ENCODE measurements around the gene GTPBP3.
A peak's percentile ranks its signal among the peaks of the same experiment; 100 is the strongest.

The GTPBP3 gene

DNA sequence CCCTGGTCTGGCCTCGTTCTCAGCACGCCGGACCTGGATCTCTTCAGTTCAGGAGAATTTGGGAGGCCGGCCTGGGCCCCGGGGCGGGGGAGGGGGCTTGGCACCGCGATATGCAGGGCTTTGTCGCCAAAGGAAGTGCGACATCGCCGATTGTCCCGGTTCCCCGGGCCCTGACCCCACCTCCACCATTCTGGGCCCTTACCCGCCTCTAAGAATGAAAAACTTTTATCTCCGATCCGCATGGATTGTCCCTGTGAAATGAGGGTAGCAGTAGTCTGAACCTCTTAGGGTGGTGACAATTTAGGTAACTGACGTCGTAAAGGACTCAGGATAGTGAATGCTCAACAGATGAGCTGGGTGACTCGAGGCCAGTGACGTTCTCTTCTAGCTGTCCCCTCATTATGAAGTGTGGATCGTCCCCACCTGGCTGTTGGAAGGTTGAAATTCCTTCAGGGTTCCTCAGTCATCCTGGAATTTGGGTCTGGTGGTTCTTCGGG, 27.3 kb upstream of the GTPBP3 start:
- peak in 1 of 3 donors; percentile 20 for DNase-seq

DNA sequence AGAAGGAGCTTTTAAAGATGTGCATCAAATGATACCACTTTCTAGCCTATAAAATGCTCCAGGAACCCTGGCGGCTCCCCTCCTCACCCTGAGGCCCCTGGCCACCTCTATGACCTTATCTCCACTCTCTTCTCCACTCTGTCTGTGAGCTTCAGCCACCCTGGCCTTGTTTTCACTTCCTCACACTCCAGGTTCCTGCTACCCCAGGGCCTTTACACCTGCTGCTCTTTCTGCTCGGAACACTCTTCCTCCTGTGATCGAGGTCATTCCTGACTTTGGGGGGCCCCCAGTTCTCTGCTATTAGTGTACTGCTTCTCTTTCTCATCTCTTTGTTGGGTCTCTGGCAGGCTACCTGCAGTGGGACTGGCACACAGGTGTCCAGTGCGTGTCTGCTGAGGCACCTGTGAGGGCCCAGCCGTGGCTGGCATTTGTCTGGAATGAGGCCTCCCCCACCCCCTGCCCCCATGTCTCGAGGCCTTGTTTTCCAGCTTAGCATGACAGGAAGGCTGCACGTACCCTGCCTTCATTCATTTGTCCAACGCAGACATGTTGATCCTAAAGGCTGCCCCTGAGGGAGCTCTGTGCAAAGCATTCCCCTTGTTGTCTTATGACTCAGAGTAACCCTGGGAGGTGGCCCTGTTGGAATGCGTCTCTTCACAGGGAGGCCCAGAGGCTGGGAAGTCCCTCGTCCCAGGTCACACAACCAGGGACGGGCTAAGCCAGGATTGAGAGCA, 25.7 kb upstream of the GTPBP3 start:
- no peak for DNase-seq

DNA sequence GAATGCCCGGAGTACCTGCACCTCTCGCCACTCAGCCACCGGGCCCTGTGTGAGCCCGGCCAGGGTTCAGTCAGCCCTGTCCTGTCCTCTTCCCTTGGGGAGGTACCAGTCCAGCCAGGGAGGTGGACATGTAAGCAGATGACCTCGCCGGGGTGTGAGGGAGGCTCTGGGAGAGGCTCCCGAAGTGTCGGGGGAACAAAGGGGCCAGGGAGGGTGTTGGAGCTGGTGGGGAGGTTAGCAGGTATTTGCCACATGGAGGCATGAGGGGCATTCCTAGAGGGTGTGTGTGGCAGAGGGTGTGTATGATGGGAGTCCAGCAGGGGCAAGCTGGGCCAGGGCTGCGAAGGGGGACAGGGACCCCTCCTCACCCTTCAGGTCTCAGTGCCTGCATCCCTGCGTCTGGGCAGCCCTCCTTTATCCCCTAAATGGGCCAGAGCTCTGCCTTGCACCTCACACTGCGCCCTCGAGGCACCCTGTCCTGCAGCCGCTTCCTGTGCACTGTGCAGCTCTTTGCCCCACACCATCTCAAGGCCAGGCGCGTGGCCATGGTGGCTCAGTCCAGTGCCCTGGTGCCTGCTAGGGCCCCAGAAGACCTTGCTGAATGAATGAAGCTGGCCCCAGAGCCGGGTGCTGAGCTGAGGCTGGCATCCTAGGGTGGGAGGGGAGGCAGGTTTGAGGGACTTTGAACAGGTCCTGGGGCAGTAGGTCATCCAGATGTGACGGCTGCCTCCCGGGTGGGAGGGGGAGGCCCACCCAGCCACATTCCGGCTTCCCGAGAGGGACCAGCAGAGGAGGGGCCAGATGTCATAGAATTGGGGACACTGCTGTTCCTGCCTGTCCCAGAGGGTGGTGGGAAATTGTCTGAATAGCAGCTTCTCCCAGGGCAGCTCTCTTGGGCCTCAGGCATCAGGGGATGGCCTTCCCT, 24.9 kb upstream of the GTPBP3 start:
- DNase-seq: no peak

DNA sequence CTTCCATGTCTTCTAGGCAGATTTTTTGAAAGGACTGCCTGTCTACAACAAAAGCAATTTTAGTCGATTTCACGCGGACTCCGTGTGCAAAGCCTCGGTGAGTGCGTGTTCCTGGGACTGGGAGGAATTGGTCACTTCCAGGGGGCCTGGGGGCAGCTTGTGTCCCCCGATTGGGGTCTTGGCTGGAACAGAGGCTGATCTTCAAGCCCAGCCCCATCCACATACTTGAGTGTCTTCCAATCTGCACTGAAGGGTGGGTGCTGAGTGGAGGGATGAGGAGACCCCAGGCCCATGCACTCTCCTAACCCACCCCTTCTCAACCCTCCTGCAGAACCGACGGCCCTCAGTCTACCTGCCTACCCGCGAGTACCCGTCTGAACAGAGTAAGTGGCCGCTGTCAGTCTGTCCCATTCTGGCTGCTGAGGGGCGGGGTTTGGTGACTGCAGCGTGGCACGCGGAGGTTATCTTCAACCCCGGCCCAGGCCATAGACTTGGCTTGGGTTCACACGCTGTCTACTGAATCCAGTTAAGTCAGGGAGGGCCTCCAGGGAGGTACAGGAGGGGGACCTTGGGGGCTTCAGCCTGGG, 23.3 kb upstream of the GTPBP3 start:
- no peak for DNase-seq

DNA sequence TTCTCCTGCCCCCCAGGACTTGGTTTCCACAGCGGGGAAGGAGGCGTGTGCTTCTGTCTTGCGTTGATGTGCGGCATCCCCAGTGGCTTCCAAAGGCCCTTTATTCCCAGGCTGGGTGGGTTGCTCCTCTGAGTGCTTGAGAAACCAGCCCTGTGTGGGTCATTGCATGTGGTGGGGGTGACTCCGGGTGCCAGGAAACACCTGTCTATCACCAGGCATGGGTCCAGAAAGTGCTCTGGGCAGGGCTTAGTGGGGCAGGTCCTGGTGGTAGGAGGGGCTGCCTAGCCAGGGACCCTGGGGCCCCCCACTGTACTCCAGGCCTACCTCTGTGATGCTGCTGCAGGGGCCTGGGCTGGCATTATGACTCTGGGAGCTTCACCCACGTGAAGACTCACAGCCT, 18.4 kb upstream of the GTPBP3 start:
- no peak for DNase-seq

DNA sequence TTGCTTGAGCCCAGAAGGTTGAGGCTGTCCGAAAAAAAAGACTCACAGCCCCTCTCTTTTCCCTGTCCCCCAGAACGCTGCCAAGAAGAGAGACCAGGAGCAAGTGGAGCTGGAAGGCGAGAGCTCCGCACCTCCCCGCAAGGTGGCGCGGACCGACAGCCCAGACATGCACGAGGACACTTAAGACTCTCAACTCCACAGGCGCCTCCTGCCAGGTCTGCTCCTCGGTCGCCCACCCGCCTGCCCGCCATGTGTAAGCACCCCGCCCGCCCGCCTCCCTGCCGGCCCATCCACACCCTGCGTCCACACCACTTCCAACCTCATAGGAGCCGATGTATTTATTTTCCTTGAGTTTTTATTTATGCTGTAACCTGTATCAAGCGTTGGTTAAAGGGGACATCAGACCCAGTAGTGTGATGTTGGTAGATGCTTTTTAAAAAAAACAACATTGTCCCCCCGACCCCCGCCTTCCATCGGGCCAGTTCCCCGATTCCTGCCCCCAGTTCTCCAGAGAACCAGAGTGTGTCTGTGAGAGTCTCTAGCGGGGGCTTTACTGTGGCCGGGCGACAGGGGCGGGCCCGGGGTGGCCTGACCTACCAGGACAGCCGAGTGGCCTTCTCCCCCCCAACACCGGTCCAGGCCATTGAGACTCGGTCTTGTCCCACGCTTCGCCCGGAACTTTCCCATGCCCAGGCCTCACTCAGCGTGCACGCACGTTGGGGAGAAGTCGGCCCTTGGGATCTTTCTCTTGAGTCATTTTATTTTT, 17.7 kb upstream of the GTPBP3 start:
- no peak for DNase-seq

DNA sequence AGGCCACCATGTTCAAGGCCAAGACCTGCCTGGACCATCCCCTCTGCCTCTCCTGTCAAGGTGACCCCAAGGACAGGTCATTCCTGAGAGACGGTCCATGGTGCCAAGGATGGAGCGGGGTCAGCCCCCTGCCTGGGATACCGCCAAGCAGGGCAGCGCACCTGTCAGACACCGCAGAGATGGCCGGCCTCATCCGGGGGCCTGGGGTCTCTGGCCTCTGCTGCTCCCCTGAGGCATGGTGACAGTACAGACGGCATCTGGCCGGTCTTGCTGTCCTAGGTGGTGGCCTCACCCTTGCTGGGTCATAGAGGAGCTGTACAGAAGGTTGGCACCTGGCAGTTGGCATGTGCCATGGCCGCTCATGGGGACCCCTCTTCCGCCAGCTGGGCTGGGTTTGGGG, 16.9 kb upstream of the GTPBP3 start:
- no peak for DNase-seq

DNA sequence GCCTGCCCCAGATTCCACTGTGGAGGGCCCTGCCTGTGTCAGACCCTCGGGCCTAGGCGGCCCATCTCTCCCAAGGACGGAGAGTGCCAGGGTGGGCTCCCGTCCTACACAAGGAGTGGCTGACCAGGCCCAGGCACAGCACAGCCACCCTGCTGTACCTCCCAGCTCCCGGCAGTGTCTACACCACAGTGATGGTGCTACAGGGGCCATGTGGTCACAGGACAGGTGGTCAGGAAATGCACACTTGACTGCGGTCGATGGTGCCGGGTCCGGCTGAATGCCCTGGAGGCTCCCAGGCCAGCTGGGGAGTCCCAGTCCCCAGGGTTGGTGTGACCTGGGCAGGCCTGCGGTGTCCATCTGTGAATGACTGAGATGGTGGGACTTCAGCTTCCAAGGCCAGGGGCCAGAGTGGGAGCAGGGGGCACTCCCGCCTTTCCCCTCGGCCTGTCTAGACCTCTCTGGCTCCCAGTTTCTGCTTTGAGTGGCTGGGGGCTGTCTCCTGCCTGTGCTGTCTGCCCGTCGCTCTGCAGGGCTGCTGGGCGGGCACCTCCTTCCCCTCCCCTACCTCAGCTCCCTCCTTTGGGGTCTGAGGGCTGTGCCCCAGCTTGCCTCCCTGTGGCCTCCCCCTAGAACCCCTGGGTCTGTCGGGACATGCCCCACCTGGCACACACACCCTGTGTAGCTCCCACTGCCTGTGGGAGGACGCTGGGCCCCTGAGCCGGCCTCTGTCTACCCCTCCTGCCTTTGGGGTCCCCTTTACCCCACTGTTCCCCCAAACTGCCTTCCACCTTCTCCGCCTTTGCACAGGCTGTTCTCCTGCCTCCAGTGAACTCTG, 15.5 kb upstream of the GTPBP3 start:
- DNase-seq: no peak

DNA sequence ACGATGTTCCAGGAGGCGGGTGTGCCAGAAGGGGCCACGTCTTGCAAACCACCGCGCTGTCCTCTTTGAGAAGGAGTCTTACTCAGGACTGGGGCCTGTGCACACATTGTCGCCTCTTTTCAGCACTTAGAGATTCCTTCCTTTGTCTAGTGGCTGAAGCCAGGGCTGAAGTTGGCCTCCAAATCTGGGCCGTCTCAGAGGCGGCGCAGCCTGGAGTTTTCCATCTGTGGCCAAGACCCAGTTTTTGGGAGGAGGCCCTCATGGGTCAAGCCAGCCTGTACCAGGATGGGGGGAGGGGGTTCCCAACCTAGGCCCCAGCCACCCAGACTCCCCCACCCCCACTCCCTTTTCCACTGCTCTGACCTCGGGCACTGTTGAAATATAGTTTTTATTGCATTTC, 14.5 kb upstream of the GTPBP3 start:
- no peak for DNase-seq

DNA sequence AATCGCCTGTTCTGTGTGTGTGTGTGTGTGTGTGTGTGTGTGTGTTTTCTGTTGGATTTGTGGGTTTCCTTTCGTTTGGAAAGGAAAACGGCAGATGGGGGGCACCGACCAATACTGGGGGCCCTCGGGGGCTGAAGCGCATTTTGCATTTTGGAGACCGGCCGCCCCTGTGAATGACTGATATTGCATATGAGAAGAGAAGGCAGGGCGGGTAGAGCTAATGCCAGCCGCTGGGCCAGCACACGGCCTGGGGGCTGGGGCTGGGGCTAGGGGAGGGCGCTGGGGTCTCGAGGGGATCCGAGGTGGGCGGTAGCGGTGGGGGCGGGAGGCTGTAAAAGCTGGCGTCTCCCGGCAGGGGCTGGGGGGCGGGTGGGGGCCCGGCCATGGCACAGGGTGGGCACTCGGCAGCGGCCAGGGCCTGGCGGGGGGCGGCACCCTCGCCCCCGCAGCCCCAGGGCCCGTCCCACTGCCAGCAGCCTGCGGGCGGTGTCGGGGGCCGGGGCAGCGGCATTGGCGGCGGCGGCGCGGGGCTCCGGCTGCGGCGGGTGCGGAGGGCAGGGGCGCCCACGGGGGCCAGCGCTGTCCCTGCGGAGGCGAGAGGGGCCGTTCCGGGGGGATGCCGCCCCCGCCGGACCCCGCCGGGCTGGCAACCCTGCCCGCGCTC, 13.9 kb upstream of the GTPBP3 start:
- peak in 1 of 3 donors; percentile 26 for DNase-seq

DNA sequence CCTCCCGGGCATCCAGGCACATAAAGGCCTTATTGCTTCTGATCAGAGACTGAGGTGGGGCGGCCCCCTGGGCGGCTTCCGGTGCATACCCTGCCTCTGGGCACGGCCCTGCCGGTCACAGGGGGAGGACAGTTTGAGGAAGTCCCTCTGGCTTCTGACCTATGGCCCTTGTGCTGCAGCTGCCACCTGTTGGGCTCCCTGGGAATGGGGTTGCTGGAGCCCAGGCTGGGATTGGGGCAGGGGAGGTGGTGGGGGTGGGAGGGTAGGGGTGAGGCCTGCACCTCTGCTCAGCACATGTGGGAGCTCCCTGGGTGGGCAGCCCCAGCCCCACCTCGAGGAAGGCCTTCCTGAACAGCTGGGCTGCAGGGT, 13.4 kb upstream of the GTPBP3 start:
- peak; percentile 34 to 65 (median 52) for DNase-seq

DNA sequence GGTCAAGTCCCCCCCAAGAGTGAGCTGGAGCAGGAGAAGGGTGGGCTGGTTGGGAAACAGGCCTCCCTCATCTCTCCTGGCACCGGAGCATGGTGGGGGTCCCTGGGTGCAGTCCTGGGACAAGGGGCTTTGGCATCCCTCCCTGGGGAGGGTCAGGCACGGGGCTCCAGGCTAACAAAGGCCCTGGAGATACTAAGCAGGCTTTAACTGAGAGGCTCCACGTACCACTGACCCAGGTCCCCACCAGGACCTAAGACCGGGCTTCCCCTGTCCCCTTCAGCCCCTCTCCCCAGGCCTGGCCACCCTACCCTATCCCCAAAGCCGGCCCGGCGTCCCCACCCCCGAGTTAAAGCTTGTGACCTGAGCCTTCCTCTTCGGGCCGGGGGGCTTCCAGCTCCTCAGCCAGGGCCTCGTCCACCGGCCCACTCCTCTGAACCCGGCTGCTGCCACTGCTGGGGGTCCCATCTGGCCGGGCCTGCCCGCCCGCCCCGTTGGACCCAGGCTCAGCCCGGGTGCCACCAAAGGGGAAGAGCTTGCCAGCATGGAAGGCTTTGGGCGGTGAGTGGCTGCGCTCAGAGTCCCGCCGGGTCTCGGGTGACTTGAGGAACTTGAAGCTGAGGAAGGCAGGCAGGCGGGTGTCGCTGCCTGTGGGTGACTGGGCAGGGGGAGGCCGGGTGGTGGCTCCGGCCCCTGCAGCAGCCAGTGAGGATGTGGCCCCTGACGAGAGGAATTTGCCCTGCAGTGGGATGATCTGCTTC, 12.8 kb upstream of the GTPBP3 start:
- no peak for DNase-seq

DNA sequence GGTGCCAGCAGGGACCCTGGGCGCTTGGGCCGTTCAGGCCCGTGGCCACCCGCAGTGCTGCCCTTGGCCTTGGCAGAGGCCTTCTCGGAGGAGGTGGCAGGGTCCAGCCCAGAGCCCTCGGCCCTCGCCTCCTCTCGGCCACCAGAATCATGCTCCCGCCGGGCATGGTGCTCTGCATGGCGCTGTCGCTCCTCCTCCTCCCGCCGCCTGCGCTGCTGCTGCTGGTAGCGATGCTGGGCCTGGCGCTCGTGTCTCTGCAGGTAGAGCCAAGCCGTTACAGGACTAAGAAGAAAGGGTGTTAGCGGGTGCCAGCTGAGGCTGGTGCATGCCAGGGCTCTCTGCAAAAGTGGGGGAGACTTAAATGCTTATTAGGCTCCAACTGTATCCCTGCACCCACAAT, 12.2 kb upstream of the GTPBP3 start:
- no peak for DNase-seq

DNA sequence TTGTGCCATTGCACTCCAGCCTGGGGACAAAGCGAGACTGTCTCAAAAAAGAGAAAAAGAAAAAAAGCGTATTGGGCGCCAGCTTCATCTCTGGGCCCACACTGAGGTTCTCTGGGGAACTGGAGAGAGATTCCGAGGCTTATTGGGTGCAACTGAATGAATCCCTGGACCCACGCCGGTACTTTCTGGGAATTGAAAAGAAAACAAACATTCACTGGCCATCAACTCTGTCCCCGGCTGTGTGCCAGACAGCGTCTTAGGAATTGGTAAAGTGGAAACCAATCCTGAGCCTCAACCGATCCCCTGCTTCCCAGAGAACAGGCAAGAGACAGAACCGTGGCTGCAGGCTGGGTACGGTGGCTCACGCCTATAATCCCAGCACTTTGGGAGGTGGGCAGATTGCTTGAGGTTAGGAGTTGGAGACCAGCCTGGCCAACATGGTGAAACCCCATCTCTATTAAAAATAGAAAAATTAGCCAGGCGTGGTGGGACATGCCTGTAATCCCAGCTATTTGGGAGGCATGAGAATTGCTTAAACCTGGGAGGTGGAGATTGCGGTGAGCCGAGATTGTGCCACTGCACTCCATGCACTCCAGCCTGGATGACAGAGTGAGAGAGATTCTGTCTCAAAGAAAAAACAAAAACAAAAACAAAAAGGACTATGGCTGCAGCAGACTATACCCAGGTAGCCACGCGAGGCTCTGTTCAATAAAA, 11.3 kb upstream of the GTPBP3 start:
- no peak for DNase-seq

DNA sequence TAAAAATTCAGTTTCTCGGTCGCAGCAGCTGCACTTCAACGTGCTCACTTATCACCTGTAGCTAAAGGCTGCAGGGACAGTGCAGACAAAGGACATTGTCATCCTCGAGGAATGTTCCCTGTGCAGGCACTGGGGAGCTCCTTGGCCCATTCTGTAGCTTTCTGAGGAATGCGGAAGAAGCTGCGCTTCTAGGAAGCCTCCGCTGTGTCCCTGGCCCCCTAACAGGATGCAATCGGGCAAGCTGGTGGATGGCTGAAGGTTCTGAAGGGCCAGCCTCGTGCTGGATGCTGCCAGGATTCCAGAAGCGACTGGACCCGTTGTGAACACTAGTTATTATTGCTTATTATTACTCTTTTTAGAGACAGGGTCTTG, 10.8 kb upstream of the GTPBP3 start:
- no peak for DNase-seq

DNA sequence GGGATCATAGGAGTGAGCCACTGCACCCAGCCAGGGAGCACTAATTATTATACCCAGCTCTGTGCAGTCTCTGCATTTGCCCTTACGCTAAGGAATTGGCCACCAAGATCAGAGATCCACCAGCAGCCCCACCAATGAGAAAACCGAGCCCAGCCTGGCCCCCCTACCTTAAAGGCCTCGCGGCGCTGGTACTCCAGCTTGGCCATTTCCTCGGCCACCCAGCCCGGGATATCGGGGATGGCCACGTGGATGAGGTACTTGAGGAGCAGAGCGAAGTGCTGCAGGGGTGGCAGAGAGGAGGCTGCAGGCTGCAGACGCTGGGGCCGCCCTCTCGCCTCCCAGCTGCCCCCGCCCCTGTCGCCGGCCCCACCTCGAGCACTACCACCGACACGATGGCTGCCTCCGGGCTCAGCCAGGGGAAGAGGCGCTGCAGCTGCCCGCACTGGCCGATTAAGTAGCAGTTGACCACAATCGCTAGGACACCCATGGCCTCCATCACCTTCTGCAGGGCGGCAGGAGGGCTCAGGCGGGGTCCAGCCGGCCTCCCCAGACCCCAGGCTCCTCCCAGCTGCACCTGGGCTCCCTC, 10.2 kb upstream of the GTPBP3 start:
- DNase-seq: no peak

DNA sequence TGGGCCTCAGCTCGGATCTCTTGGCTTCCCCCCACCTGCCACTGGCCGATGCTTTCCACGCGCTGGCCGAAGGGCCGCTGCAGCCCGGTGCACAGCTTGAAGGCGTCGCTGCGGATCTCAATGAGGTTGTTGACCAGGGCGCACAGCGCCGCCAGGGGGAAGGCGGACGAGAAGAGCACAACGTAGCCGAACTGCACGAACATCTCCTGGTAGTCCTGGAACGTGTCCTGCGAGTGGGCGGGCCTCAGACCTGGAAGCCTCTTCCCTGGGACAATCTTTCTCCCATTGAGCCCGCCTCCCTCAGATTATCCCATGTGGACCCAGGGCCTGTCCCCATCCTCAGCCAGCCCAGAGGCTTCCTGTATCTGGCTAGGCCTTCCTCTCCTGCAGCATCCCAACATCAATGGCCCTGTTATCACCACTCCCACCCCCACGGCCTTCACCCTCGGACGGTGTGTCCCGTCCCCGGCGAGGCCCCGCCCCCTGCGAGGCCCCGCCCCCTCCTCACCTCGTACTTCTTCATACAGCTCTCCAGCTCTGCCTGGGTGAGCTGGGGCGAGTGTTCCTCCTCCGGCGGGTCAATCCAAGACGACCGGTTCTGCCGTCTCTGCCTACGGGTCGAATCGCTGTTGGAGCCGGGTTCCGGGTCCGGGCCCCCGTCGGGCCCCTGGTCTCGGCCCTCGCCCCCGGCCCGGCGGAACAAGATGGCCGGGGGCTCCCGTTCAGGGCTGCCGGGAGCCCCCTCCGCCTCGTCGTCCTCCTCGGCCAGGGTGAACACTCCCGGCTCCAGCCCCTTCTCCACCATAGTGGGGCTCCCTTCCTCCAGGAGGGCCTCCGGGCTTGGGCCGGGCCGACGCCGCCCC, 9.5 kb upstream of the GTPBP3 start:
- DNase-seq: peak; percentile 41 to 76 (median 53)

DNA sequence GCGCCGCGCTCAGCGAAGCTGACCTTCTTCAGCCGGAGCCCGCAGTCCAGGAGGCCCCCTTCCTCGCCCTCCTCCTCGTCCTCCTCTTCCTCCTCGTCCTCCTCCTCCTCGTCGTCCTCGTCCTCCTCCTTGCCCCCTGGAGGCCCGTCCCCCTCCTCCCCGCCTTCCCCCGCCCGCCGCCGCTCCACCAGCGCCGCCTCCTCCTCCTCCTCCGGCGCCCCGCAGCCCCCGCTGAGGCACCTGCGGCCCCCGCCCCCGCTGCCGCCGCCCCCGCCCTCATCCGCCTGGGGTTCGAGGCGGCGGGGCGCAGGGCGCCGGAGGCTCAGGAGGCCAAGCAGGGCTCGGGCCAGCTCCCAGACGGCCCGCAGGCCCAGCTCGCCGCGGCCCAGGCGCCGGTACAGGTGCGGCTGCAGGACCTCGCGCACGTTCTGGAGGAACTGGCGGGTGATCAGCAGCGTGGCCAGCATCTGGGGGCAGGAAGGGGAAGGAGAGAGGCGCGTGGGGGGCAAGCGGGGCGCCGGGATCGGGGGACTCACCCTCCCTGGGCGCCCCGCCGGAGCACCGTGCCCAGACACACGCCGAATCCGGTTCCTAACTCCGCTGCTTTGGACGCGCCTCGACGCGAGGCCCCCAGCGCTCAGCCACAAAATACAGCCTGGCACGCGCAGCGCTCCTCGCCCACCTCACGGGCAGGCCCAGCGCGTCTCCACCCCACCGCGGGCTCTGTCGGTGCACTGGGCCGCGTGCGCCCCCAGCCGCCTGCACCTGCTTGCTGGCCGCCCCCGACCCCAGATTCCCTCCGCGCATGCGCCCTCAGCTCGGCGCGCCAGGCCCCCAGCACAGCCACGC, 8.6 kb upstream of the GTPBP3 start:
- no peak for DNase-seq

Data from suppressor macrophage treated with lipopolysaccharide for 1 hour (primary cell).